Right atrium auricular region (tissue), 2 donors: ENCODE results near the gene DLG2. TPM values are rescaled to one million over a fixed set of nuclear protein-coding genes. Genes with fewer than 3 reads are reported as not detected.
"Not testable (repeated sequence)": the region's sequence is repeated elsewhere in the genome, so short reads cannot be mapped to it uniquely, and the experiment has no call there.

ENCODE experiments used
- DNase-seq: peaks from one replicate; pipeline ENCODE4 v3.0.0-alpha.2; 2019; ENCODE audit warnings: low spot score
- H3K27ac ChIP-seq, 2 donors: fragments of 200-600 bp; sonication (generic); 1 replicate in 1 of 2; 2 replicates in 1 of 2; pipeline ENCODE4 v1.5.1; 2016 to 2019
- H3K27me3 ChIP-seq, 2 donors: fragments of 200-600 bp; sonication (generic); one replicate each; pipeline versions ENCODE4 v1.5.1 to v1.6.0; 2017 to 2019
- H3K36me3 ChIP-seq: fragments of 200-600 bp; sonication (generic); one replicate; pipeline ENCODE4 v1.5.1; 2016
- H3K4me1 ChIP-seq, 2 donors: fragments of 200-600 bp; sonication (generic); one replicate each; pipeline versions ENCODE4 v1.5.1 to v1.6.0; 2017 to 2019
- H3K4me3 ChIP-seq, 2 donors: fragments of 200-600 bp; sonication (generic); 1 replicate in 1 of 2; 2 replicates in 1 of 2; pipeline ENCODE4 v1.5.1; 2017 to 2019; ENCODE audit warnings: mild to moderate bottlenecking in 1 of 2, moderate library complexity in 1 of 2
- H3K9me3 ChIP-seq, 2 donors: fragments of 200-600 bp; sonication (generic); one replicate each; pipeline ENCODE4 v1.5.1; 2019
- total RNA-seq, 2 donors: library from RNA; depleted of rRNA; stranded (reverse); fragments of >200 nt; gene quantifications; one replicate each; pipeline ENCODE4 v1.1.0, GENCODE V29; 2016
- TF ChIP-seq, protein P1 (sequence below), 2 donors: fragments of 200-600 bp; sonication (generic); IDR thresholded peaks; one replicate each; pipeline ENCODE4 v1.5.1; 2019; ENCODE audit warnings: antibody characterized with exemption in 2 of 2

The DLG2 gene
- total RNA-seq, result 1 to 10 TPM; 6.6 to 6.7 TPM

DNA sequence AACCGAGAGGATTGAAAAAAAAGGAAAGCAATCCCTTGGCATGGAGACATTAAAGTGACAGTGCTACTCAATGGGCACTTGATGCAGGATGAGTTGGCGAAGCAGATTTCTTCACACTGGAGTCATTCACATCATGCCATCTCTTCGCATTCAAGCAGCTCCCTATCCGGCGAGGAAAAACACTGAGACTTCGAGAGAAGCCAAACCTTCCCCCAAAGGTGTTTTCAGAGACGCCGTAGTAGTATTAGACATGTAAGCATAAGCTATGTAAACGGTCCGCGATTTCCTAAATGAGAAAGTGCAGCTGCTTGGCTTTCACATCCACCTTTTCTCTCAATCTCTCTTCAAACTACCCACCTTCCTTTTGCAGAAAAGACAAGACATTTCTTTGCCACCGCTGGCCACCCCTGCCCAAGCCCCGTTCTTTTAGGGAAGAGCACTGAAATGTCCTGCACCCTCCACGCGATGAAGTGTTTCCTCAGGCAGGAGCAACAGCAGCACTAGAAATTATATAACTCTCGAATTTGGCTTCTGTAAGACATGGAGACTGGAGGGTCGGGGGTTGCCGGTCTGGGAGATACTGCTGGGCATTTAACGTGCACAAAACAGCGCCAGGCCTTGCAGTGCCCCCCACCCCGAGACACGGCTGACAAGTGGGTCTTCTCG lies at the start of gene DLG2:
DLG2 (minus strand) TSS at position 13 of the 666 bp plus-strand sequence.
- DNase-seq, result no peak
- Histone ChIP-seq H3K9me3 (no peaks in the 10 kb centered on the region), H3K4me3 (peak within 1 kb of the TSS; percentile 53 to 67), H3K4me1 (peaks cover 0 to 24% of the 10 kb centered on the region in 2 donors), H3K27ac (peak within 1 kb of the TSS; percentile 87 to 93), H3K36me3 (no peaks in the 10 kb centered on the region), H3K27me3 (no peaks in the 10 kb centered on the region)
- TF ChIP-seq, protein P1, sequence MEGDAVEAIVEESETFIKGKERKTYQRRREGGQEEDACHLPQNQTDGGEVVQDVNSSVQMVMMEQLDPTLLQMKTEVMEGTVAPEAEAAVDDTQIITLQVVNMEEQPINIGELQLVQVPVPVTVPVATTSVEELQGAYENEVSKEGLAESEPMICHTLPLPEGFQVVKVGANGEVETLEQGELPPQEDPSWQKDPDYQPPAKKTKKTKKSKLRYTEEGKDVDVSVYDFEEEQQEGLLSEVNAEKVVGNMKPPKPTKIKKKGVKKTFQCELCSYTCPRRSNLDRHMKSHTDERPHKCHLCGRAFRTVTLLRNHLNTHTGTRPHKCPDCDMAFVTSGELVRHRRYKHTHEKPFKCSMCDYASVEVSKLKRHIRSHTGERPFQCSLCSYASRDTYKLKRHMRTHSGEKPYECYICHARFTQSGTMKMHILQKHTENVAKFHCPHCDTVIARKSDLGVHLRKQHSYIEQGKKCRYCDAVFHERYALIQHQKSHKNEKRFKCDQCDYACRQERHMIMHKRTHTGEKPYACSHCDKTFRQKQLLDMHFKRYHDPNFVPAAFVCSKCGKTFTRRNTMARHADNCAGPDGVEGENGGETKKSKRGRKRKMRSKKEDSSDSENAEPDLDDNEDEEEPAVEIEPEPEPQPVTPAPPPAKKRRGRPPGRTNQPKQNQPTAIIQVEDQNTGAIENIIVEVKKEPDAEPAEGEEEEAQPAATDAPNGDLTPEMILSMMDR (IDR thresholded peaks at IDR 0.05), result no peak

DNA sequence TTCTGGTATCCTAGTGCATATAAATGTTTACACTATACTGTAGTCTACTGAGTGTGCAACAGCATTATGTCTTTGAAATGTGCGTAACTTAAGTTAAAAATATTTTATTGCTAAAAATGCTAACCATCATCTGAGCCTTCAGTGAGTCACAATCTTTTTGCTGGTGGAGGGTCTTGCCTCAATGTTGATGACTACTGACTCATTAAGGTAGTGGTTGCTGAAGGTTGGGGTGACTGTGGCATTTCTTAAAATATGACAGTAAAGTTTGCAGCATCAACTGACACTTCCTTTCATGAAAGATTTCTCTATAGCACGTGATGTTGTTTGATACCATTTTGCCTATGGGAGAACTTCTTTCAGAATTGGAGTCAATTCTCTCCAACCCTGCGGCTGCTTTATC lies 46.2 kb upstream of the DLG2 start:
- no peaks in the 10 kb centered on the region for H3K4me1 ChIP-seq
- H3K27ac ChIP-seq, result no peak overlapping the region
- no peak for DNase-seq
- H3K4me3 ChIP-seq, result no peak overlapping the region
- no peaks in the 10 kb centered on the region for H3K9me3 ChIP-seq
- no peaks in the 10 kb centered on the region for H3K36me3 ChIP-seq
- TF ChIP-seq, protein P1 (IDR thresholded peaks at IDR 0.05), result no peak
- H3K27me3 ChIP-seq, result no peaks in the 10 kb centered on the region

DNA sequence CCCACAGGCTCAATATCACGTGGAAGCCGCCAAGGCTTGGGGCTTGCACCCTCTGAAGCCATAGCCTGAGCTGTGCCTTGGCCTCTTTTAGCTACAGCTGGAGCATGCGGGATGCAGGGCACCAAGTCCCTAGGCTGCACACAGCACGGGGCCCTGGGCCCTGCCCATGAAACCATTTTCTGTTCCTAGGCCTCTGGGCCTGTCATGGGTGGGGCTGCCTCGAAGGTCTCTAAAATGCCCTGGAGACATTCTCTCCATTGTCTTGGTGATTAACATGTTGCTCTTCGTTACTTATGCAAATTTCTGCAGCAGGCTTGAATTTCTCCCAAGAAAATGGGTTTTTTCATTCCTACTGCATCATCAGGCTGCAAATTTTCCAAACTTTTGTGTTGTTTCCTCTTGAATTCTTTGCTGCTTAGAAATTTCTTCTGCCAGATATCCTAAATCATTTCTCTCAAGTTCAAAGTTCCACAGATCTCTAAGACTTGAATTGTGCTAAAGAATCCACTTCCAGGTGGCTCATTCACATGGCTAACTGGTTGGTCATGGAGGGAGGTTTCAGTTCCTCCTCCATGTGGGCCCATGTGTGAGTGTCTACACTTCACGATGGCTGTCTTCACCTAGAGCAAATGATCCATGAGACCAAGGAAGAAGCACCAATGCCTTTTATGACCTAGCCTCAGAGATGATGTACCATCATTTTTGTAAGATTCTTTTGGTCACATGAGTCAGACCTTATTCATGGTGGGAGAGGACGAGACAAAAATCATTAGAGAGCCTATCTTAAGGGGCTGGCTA lies 45.2 kb upstream of the DLG2 start:
- no peaks in the 10 kb centered on the region for H3K9me3 ChIP-seq
- no peaks in the 10 kb centered on the region for H3K36me3 ChIP-seq
- H3K27ac ChIP-seq, result no peak overlapping the region
- no peaks in the 10 kb centered on the region for H3K27me3 ChIP-seq
- no peaks in the 10 kb centered on the region for H3K4me1 ChIP-seq
- TF ChIP-seq, protein P1 (IDR thresholded peaks at IDR 0.05), result no peak
- no peak for DNase-seq
- no peak overlapping the region for H3K4me3 ChIP-seq

DNA sequence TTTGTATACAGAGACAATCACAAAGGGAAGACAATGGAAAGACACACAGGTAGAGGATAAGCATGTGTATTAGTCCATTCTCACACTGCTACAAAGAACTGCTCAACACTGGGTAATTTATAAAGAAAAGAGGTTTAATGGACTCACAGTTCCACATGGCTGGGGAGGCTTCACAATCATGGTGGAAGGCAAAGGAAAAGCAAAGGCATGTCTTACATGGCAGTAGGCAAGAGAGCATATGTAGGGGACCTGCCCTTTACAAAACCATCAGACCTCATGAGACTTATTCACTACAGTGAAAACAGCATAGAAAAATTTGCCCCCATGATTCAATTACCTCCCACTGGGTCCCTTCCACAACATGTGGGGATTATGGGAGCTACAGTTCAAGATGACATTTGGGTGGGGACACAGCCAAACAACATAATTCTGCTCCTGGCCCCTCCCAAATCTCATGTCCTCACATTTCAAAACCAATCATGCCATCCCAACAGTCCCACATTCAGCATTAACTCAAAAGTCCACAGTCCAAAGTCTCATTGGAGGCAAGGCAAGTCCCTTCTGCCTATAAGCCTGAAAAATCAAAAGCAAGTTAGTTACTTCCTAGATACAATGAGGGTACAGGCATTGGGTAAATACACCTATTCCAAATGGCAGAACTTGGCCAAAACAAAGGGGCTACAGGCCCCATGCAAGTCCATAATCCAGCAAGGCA lies 44.0 kb upstream of the DLG2 start:
- not testable (repeated sequence) for H3K36me3 ChIP-seq, DNase-seq

DNA sequence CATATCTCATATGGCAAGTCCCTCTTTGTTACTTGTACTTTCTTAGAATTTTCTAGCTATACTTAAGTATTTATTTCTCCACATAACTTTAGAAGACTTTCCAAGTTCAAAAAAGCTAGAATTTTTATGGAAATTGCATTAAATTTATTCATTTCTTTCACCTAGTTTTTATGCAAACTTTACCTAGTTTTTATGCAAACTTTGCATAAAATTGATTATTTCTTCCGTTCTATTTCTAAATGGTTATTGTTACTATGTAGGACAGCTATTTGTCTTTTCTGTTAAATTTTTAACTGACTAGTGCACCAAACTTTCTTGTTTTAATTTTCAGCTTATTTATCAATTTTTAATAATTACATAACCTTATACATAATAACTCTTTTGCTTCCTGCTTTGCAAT lies 41.0 kb upstream of the DLG2 start:
- no peak for DNase-seq
- Histone ChIP-seq H3K4me3 (no peak overlapping the region), H3K4me1 (peaks cover 0 to 10% of the 10 kb centered on the region in 2 donors), H3K27ac (no peak overlapping the region), H3K36me3 (no peaks in the 10 kb centered on the region), H3K27me3 (no peaks in the 10 kb centered on the region), H3K9me3 (no peaks in the 10 kb centered on the region)
- TF ChIP-seq, protein P1 (IDR thresholded peaks at IDR 0.05), result no peak

More for the DNA sequence above, 44.0 kb upstream of the DLG2 start:
- H3K4me3 ChIP-seq, H3K27me3 ChIP-seq, H3K9me3 ChIP-seq, H3K4me1 ChIP-seq, H3K27ac ChIP-seq: not testable (repeated sequence)

DNA sequence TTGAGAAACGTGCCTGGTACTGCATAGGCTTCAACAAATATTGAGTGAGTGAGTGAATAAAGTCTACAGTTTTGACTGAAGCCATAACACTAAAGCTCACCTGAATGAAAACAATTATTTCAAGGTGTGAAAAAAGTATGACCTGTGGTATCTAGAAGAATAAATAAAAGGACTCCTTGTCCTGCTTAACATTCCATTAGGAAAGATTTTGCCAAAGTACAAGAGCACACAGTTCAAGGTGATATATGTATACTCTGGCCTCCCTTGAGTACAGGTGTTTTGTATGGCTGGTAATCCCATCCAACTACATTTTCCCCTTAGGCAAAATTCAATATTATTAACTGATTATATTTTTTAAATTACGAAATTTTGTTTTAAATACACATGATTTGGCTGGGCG lies 39.5 kb upstream of the DLG2 start:
- H3K27ac ChIP-seq, result no peak overlapping the region
- TF ChIP-seq, protein P1 (IDR thresholded peaks at IDR 0.05), result no peak
- H3K36me3 ChIP-seq, result no peaks in the 10 kb centered on the region
- no peak for DNase-seq
- H3K27me3 ChIP-seq, result no peaks in the 10 kb centered on the region
- H3K4me1 ChIP-seq, result peaks cover 0 to 25% of the 10 kb centered on the region in 2 donors
- no peaks in the 10 kb centered on the region for H3K9me3 ChIP-seq
- H3K4me3 ChIP-seq, result no peak overlapping the region
